HPDE6-E6E7 (cell line): ENCODE results near the gene KRI1.
"Not testable (repeated sequence)": the region's sequence is repeated elsewhere in the genome, so short reads cannot be mapped to it uniquely, and the experiment has no call there.

Experiments
- DNase-seq: peaks from one replicate; pipeline ENCODE4 v3.0.0; 2011; ENCODE audit warnings: missing footprints; ENCODE audit errors: extremely low spot score

KRI1 gene

DNA sequence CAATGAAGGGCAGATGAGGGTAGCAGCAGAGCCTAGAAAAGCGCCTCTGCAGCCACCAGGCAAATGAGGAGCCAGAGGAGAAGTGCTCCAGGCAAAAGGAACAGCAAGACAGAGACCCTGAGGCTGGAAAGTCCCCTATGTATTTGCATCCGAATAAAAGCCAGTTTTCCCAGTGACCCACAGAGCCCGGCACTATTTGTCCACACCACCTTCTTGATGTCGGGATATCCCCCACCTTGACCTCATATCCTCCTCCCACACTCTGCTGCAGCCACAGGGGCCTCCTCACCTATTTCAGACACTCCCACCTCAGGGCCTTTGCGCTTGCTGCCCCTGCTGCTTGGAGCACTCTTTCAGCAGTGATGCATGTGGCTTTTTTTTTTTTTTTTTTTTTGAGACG, 15.5 kb downstream of the KRI1 start:
- DNase-seq = no peak

DNA sequence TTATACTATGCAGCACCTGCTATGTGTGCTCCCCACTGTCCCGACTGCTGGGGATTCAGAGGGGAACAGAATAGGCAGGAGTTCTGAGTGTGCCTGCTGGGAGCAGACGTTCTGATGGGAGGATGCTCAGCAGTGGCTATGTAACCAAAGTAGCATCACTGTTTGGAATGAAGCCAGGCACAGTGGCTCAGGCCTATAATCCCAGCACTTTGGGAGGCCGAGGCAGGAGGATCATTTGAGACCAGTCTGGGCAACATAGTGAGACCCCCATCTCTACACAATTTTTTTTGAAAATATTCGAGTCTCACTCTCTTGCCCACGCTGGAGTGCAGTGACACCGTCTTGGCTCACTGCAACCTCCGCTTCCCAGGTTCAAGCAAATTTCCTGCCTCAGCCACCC, 16.1 kb downstream of the KRI1 start:
- DNase-seq = no peak

DNA sequence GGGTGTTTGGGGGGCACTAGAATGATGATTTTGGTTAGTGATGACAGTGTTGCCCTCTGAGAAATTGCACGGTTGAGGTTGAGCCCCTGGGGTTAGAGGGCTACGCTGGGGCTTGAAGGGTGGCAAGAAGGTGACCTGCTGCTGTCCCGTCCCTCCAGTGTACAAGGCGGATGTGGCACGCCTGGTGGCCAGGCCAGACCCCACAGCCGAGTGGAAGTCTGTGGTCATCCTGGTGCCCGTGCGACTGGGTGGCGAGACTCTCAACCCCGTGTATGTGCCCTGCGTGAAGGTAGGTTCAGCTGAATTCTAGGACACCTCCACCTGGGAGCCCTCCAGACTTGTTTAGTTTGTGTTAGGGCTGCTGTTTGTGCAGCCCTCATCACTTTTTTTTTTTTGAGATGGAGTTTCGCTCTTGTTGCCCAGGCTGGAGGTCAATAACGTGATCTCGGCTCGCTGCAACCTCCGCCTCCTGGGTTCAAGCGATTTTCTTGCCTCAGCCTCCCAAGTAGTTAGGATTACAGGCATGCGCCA, 17.0 kb downstream of the KRI1 start:
- DNase-seq = no peak

DNA sequence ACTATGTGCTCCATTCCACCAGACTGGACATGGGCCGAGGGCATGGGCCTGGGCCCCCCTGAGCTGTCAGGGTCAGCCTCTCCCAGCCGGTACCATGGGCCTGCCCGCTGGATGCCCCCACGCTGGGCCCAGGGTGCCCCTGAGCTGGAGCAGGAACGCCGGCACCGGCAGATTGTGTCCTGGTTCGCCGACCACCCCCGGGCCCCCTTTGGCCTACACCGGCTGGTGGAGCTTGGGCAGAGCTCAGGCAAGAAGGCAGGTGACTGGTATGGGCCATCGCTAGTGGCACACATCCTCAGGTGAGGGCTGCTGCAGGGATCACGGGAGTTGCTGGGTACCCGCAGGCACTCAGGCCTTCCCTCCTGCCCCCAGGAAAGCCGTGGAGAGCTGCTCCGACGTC, 19.0 kb downstream of the KRI1 start:
- no peak for DNase-seq

DNA sequence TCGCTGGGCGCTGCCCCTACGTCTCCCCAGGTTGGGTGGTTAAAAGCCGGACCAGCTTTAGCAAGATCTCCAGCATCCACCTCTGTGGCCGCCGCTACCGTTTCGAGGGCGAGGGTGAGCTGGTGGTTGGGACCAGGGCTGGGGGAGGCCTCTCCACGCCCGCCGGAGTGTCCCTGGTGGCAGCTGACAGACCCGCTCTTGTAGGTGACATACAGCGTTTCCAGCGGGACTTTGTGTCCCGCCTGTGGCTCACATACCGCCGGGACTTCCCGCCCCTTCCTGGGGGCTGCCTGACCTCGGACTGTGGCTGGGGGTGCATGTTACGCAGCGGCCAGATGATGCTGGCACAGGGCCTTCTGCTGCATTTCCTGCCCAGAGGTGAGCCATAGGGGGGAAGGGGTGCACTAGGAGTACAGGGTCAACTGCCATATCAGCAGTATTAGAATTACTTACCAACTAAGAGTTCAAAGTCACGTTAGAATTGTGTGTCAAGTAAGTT, 21.0 kb downstream of the KRI1 start:
- DNase-seq = no peak

DNA sequence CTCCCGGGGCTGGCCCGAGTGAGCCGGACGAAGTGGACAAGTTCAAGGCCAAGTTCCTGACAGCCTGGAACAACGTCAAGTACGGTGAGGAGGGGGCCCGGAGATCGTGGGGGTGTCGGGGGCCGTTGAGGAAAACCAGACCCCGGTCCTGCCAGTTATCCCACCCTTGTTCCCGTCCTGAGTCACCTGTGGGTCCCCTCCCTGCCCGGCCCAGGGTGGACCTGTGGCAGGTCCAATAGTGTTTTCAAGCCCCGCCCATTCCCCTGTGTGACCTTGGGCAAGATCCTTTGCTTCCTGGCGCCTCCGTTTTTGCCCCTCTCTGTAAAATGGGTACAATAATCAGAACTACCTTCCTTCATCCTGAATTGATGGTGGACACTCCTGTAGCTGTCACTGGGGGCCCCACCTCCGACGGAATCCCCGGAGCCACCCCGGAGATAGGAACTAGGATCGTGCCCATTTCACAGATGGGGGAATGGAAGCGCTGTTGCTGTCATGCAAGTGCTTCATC, 21.5 kb downstream of the KRI1 start:
- DNase-seq = no peak

DNA sequence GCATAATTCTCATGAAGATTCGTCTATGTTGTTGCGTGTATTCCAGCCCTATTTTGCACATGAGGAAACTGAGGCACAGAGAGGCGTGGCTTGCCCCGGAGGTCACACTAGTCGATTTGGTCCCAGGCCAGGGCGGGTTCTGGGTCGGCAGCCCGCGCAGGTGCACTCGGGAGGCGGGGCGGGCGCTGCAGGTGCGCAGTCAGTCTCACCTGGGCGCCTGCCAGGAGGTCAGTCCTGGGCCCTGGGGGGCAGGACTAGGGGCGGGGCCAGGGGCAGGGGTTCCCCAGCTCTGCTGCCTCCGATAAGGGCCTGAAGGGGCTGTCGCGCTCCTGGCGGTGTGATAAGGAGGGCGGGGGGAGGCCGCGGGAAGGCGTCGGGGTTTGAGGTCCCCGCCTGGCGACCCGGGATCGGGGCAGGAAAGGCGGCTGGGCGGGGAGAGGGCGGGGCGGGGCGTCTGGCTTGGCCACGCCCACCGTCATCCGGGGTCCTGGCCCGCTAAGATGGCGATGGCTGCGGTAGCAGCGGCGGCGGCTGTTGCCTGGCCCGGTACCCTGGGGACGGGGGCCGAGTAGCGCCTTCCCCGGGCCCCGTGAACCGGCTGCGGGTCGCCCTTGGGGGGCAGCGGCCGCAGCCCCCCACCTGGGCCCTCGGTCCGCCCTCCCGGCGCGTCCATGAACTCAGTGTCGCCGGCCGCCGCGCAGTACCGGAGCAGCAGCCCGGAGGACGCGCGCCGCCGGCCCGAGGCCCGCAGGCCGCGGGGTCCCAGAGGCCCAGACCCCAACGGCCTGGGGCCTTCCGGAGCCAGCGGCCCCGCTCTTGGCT, 22.2 kb downstream of the KRI1 start, which contains the start of gene ATG4D:
Gene ATG4D (plus strand): TSS at position 485 of the 822 bp plus-strand sequence. CDS start 187 bp downstream, at position 672.
- DNase-seq = peak; percentile 96

DNA sequence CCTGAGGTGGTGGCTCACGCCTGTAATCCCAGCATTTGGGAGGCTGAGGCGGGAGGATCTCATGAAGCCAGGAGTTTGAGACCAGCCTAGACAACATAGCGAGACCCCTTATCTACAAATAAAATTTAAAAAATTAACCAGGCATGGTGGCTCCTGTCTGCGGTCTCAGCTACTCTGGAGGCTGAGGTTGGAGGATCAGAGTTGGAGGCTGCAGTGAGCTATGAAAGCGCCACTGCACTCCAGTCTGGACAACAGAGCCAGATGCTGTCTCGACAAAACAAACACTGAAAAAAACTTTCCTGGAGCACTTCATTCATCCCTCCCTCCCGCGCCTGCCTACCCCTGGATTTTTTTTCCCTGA, 22.8 kb downstream of the KRI1 start:
- DNase-seq = no peak

DNA sequence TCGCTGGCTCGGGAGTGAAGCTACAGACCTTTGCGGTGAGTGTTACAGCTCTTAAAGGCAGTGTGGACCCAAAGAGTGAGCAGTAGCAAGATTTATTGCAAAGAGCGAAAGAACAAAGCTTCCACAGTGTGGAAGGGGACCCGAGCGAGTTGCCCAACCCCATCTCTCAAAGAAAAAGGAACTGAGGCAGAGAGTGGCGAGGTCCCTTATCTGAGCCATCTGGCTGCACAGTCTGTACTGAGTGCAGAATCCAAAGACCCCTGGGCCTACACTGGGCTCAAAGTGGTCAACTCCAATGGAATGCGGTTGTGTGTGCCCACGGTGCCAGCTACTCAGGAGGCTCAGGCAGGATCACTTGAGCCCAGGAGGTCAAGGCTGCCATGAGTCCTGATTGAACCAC, 26.8 kb downstream of the KRI1 start:
- DNase-seq = not testable (repeated sequence)

DNA sequence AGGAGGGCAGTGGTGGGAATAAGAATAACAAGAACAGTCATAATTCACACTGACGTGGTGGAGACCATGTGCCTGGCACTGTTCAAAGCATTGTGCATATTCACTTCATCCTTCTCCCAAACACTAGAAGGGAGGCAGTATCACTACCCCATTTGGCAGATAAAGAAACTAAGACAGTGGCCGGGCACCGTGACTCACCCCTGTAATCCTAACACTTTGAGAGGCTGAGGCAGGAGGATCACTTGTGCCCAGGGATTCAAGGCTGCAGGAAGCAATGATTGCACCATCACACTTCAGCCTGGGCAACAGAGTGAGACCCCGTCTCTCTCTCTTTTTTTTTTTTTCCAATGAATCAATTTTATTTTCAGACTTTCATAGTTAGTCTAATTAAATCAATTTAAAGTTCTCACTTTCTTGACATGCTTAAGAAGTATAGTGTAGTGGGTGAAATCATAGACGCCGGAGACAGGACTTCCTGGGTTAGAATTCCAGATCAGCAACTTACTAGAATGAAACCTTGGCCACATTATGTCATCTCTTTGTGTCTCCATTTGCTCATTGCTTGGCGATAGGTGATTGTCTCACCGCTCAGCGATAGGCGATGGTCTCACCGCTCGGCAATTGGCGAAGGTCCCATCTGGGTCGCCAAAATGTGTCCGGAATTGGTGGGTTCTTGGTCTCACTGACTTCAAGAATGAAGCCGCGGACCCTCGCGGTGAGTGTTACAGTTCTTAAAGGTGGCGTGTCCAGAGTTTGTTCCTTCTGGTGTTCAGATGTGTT, 27.4 kb downstream of the KRI1 start:
- DNase-seq = no peak

DNA sequence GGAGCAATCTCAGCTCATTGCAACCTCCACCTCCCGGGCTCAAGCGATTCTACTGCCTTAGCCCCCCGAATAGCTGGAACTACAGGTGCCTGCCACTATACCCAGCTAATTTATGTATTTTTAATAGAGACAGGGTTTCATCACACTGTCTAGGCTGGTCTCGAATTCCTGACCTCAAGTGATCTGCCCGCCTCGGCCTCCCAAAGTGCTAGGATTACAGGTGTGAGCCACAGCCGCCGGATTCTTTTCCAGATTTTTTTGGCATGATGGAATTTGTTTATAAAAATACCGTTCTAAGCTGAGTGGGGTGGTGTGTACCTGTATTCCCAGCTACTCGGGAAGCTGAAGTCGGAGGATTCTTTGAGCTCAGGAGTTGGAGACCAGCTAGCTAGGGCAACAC, 28.1 kb downstream of the KRI1 start:
- no peak for DNase-seq

DNA sequence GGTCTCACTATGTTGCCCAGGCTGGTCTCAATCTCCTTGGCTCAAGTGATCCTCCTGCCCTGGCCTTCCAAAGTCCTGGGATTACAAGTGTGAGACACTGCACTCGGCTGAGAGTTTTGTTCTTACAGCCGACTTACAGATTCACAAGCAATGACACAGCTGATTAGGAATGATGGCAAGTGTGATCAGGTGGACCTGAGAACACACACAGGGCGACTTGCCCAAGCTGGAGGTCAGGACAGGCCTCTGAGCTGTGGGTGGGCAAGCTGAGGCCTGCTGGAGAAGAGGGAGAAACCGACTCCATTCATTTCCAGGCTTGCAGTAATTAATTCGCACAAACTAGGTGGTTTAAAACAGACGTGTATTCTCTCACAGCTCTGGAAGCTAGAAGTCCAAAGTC, 30.2 kb downstream of the KRI1 start:
- DNase-seq = peak; percentile 87

DNA sequence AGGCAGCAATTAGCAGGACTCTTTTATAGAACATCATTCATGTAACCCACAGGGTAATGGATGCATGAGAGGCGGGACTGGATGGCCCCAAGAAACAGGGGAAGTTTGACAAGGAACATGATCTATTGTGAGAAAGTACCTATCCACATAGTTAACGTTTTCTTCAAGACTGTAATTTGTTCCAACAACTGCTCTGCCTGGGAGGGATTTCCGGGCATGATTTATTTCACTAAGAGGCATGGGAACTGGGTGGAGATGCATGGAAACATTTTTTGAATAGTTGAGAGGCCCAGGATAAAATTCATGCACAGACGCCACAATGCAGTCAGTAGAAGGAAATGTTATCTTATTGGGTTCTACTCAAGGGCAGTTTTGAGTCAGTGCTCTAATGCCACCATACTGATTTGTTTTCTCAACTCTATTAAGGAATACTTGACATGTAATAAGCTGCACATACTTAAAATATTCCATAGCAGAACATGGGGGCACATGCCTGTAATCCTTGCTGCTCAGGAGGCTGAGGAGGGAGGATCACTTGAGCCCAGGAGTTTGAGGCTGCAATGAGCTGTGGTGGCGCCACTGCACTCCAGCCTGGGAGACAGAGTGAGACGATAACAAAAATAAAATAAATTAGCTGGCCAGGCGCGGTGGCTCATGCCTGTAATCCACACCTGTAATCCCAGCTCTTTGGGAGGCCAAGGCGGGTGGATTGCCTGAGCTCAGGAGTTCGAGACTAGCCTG, 32.0 kb downstream of the KRI1 start:
- DNase-seq = no peak

DNA sequence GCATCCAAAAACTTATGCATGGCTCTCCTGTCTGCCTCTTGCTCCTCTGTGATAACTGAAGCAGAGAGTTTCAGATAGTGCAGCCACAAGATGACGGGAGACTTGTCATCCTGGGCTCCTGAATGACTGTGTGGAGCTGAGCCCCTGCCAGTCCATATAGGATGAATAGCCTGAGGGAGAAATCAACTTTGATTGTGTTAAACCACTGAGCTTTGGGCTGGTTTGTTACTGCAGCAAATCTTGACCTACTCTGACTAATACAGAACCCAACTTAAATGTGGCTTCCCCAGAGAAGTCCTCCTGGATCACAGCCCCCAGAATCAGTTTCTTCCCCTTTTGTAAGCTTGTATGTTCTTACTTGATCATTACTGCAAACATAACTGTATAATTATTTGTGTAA, 33.4 kb downstream of the KRI1 start:
- no peak for DNase-seq

DNA sequence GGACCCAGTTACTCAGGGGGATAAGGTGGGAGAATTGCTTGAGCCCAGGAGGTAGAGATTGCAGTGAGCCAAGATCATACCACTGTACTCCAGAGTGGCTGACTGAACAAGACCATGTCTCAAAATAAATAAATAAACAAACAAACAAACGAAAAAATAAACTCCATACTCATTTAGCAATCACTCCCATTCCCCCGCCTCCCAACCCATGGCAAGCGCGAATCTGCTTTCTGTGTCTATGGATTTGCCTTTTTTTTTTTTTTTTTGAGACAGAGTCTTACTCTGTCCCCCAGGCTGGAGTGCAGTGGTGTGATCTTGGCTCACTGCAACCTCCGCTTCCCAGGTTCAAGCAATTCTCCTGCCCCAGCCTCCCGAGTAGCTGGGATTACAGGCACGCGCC, 38.9 kb downstream of the KRI1 start:
- not testable (repeated sequence) for DNase-seq

DNA sequence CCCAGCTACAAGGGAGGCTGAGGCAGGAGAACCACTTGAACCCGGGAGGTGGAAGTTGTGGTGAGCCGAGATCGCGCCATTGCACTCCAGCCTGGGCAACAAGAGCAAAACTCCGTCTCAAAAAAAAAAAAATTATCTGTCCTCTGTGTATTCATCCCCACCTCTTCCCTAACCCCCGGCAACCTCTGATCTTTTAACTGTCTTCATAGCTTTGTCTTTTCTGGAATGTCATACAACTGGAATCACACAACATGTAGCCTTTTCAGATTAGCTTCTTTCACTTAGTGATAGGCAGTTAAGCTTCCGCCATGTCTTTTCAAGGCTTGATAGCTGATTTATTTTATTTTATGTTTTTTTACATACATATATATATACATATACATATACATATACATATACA, 40.2 kb downstream of the KRI1 start:
- no peak for DNase-seq

DNA sequence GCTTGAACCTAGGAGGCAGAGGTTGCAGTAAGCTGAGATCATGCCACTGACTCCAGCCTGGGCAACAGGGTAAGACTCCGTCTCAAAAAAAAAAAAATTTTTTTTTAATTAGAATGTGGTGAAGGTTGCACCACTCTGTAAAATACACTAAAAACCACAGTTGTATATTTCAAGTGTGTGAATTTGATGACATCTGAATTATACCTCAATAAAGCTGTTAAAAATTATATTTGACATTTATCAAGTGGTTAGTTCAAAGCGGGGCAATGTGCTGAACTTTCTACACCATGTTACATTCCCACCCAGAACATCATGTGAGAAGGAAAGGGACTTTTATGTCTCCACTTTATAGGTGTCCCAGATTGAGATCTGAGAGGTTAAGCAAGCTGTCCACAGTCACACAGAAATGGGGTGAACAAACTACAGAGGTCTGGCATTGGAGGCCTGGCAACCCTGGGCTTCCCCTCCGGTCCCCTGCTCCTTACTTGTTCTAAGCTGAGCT, 42.6 kb downstream of the KRI1 start:
- no peak for DNase-seq

DNA sequence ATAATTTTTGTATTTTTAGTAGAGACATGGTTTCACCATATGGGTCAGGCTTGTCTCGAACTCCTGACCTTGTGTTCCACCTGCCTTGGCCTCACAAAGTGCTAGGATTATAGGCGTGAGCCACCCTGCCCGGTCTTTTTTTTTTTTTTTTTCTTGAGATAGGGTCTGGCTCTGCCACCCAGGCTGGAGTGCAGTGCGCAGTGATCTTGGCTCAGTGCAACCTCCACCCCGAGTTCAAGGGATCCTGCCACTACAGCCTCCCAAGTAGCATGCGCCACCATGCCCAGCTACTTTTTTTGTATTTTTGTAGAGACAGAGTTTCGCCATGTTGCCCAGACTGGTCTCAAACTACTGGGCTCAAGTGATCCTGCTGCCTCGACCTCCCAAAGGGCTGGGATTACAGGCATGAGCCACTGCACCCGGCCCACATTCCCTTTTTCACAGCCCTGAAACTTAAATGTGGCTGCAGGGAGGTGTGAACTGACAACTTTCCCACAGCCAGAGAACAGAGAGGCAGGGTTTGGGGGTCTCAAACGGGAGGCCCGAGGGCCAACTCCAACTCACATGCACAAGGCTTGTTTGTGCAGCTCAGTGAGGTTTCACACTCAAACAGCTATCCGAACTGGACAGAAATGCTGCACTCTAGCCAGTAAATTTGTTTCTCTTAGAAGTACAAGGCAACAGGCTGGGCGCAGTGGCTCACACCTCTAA, 44.2 kb downstream of the KRI1 start:
- no peak for DNase-seq

DNA sequence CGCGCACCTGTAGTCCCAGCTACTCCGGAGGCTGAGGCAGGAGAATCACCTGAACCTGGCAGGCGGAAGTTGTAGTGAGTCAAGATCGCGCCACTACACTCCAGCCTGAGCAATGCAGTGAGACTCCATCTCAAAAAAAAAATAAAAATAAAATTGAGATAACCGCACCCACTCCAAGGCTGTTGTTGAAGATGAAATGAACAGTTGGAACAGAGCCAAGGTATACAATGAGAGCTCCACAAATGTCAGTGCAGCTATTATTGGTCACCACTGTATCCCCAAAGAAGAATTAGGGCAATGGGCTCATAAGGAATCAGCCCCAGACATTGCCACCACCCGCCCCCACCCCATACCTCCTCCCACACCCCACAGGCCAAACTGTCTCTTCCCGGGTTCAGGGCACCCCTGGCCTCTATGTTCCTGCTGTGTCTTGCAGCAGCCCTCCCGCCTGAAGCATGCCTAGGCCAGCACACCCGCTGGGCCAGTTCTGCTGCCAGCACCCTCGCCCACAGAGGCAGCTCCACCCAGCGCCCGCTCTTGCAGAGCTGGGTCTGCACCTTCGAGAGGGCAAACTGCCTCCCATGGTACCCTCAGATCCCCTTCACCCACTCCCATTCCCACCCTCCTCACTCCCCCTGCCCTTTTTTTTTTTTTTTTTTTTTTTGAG, 45.0 kb downstream of the KRI1 start:
- DNase-seq = peak; percentile 98

DNA sequence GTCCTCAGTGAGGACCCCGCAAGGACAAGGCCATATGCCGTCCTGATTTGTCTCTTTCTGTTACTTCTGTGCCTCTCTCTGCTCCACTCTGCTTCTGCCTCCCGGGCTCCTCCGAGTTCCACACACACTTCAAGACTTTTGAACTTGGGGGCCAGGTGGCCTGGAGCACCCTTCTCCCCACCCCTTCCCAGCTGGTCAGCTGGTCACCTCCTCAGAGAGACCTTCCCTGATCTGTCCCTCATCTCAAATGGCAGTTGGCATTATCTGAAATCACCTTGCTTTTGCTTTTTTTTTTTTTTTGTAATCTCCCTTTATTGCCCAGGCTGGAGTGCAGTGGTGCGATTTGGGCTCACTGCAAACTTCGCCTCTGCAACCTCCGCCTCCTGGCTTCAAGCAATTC, 46.4 kb downstream of the KRI1 start:
- DNase-seq = no peak
